Measurements from ENCODE around the gene AKAP6.

AKAP6 gene

GRCh38 chr14:32405856-32406255 lies 76.8 kb downstream of the AKAP6 start:
- H3K79me2 ChIP-seq (ENCODE audit: insufficient read depth, low read depth), result no peaks in the 10 kb centered on the region
- H2AFZ ChIP-seq (ENCODE audit: low read depth), result no peak overlapping the region
- no peak overlapping the region for H3K4me3 ChIP-seq (IDR thresholded peaks at IDR 0.05; ENCODE audit: insufficient read depth, low read depth, low read length)
- no peak overlapping the region for H3K27ac ChIP-seq
- no peaks in the 10 kb centered on the region for H3K27me3 ChIP-seq (ENCODE audit: insufficient read depth, low read depth)
- H4K20me1 ChIP-seq (ENCODE audit: insufficient read depth), result no peaks in the 10 kb centered on the region
- H3K4me2 ChIP-seq, result no peak overlapping the region
- no peak overlapping the region for H3K9ac ChIP-seq
- H3K4me1 ChIP-seq (ENCODE audit: low read depth, poor library complexity, severe bottlenecking), result no peaks in the 10 kb centered on the region
- no peaks in the 10 kb centered on the region for H3K36me3 ChIP-seq (ENCODE audit: insufficient read depth)
- TF ChIP-seq CTCF (conservative IDR thresholded peaks at IDR 0.05; ENCODE audit: low read depth, low read length), result no peak

- Histone ChIP-seq H3K27me3 (ENCODE audit: insufficient read depth, low read depth) (no peaks in the 10 kb centered on the region), H2AFZ (ENCODE audit: low read depth) (no peak overlapping the region), H3K4me2 (no peak overlapping the region), H3K4me3 (IDR thresholded peaks at IDR 0.05; ENCODE audit: insufficient read depth, low read depth, low read length) (no peak overlapping the region), H3K79me2 (ENCODE audit: insufficient read depth, low read depth) (no peaks in the 10 kb centered on the region), H3K9ac (no peak overlapping the region), H3K4me1 (ENCODE audit: low read depth, poor library complexity, severe bottlenecking) (no peaks in the 10 kb centered on the region), H4K20me1 (ENCODE audit: insufficient read depth) (no peaks in the 10 kb centered on the region), H3K36me3 (ENCODE audit: insufficient read depth) (no peaks in the 10 kb centered on the region), H3K27ac (no peak overlapping the region)
- no peak for TF ChIP-seq CTCF (conservative IDR thresholded peaks at IDR 0.05; ENCODE audit: low read depth, low read length)
These were observed 78.0 kb downstream of the AKAP6 start for GRCh38 chr14:32407130-32407529.

GRCh38 chr14:32408018-32408417 lies 78.9 kb downstream of the AKAP6 start:
- Histone ChIP-seq H3K27me3 (ENCODE audit: insufficient read depth, low read depth) (no peaks in the 10 kb centered on the region), H3K4me2 (no peak overlapping the region), H3K79me2 (ENCODE audit: insufficient read depth, low read depth) (no peaks in the 10 kb centered on the region), H3K36me3 (ENCODE audit: insufficient read depth) (no peaks in the 10 kb centered on the region), H3K9ac (no peak overlapping the region), H4K20me1 (ENCODE audit: insufficient read depth) (no peaks in the 10 kb centered on the region), H3K27ac (no peak overlapping the region), H3K4me1 (ENCODE audit: low read depth, poor library complexity, severe bottlenecking) (no peaks in the 10 kb centered on the region), H3K4me3 (IDR thresholded peaks at IDR 0.05; ENCODE audit: insufficient read depth, low read depth, low read length) (no peak overlapping the region), H2AFZ (ENCODE audit: low read depth) (no peak overlapping the region)
- TF ChIP-seq CTCF (conservative IDR thresholded peaks at IDR 0.05; ENCODE audit: low read depth, low read length), result no peak

- no peak overlapping the region for H3K4me2 ChIP-seq
- H2AFZ ChIP-seq (ENCODE audit: low read depth), result no peak overlapping the region
- no peaks in the 10 kb centered on the region for H3K36me3 ChIP-seq (ENCODE audit: insufficient read depth)
- no peaks in the 10 kb centered on the region for H4K20me1 ChIP-seq (ENCODE audit: insufficient read depth)
- no peak overlapping the region for H3K4me3 ChIP-seq (IDR thresholded peaks at IDR 0.05; ENCODE audit: insufficient read depth, low read depth, low read length)
- no peak overlapping the region for H3K27ac ChIP-seq
- no peaks in the 10 kb centered on the region for H3K79me2 ChIP-seq (ENCODE audit: insufficient read depth, low read depth)
- no peaks in the 10 kb centered on the region for H3K27me3 ChIP-seq (ENCODE audit: insufficient read depth, low read depth)
- no peak for TF ChIP-seq CTCF (conservative IDR thresholded peaks at IDR 0.05; ENCODE audit: low read depth, low read length)
- H3K4me1 ChIP-seq (ENCODE audit: low read depth, poor library complexity, severe bottlenecking), result no peaks in the 10 kb centered on the region
- no peak overlapping the region for H3K9ac ChIP-seq
These were observed 83.0 kb downstream of the AKAP6 start for GRCh38 chr14:32412103-32412502.

GRCh38 chr14:32412532-32412931 lies 83.4 kb downstream of the AKAP6 start:
- no peaks in the 10 kb centered on the region for H3K36me3 ChIP-seq (ENCODE audit: insufficient read depth)
- H3K4me1 ChIP-seq (ENCODE audit: low read depth, poor library complexity, severe bottlenecking), result no peaks in the 10 kb centered on the region
- H3K27me3 ChIP-seq (ENCODE audit: insufficient read depth, low read depth), result no peaks in the 10 kb centered on the region
- no peak overlapping the region for H3K4me2 ChIP-seq
- H2AFZ ChIP-seq (ENCODE audit: low read depth), result no peak overlapping the region
- H3K79me2 ChIP-seq (ENCODE audit: insufficient read depth, low read depth), result no peaks in the 10 kb centered on the region
- no peak overlapping the region for H3K9ac ChIP-seq
- TF ChIP-seq CTCF (conservative IDR thresholded peaks at IDR 0.05; ENCODE audit: low read depth, low read length), result no peak
- H4K20me1 ChIP-seq (ENCODE audit: insufficient read depth), result no peaks in the 10 kb centered on the region
- H3K4me3 ChIP-seq (IDR thresholded peaks at IDR 0.05; ENCODE audit: insufficient read depth, low read depth, low read length), result no peak overlapping the region
- no peak overlapping the region for H3K27ac ChIP-seq

Data from KMS-11 (cell line).